ENCODE measurements around the gene LRP8.

DNA sequence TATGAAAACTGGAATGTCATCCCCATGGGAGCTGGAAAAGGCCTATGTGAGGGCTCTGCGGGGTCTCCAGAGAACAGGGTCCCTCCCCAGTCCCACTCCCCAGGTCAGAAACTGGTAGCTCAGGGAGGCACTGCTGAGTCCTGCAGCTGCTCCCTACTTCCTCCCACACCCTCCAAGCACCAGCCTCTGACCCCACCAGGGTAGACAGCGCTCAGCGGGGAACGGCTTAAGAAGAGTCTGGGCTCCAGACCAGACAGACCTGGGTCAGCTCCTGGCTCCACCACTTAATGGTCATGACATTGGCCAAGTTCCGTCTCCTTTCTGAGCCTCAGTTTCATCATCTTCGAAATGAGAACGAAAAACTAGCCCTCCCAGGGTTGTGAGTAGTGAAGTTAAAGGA, 7.2 kb downstream of the LRP8 start:
- TF ChIP-seq CTCF (IDR thresholded peaks at IDR 0.05) (no peak), POLR2A (IDR thresholded peaks at IDR 0.05) (no peak)

Measured in heart left ventricle (tissue), 13 donors.